ENCODE results near the gene C13orf42.

Gene C13orf42

GRCh38 chr13:51063909-51064308 lies 47.2 kb downstream of the C13orf42 start:
- no peak for DNase-seq

GRCh38 chr13:51058461-51059167 lies 52.5 kb downstream of the C13orf42 start:
- no peak for DNase-seq

GRCh38 chr13:51057906-51058305 lies 53.2 kb downstream of the C13orf42 start:
- no peak for DNase-seq

GRCh38 chr13:51057001-51057400 lies 54.1 kb downstream of the C13orf42 start:
- DNase-seq, result no peak

- DNase-seq, result no peak
Measured at GRCh38 chr13:51052581-51052980, 58.5 kb downstream of the C13orf42 start.

- DNase-seq, result no peak
Measured at GRCh38 chr13:51050021-51050830, 60.8 kb downstream of the C13orf42 start.

- DNase-seq, result no peak
Measured at GRCh38 chr13:51048616-51049015, 62.5 kb downstream of the C13orf42 start.

- DNase-seq, result no peak
Measured at GRCh38 chr13:51048166-51048461, 63.0 kb downstream of the C13orf42 start.

- no peak for DNase-seq
Measured at GRCh38 chr13:51047434-51048165, 63.5 kb downstream of the C13orf42 start.

GRCh38 chr13:51045451-51045850 lies 65.6 kb downstream of the C13orf42 start:
- no peak for DNase-seq

- no peak for DNase-seq
Measured at GRCh38 chr13:51044023-51044665, 66.9 kb downstream of the C13orf42 start.

GRCh38 chr13:51043310-51043709 lies 67.8 kb downstream of the C13orf42 start:
- DNase-seq, result no peak

- no peak for DNase-seq
Measured at GRCh38 chr13:51041710-51042109, 69.4 kb downstream of the C13orf42 start.

- no peak for DNase-seq
Measured at GRCh38 chr13:51041126-51041525, 69.9 kb downstream of the C13orf42 start.

- no peak for DNase-seq
Measured at GRCh38 chr13:51040431-51040830, 70.6 kb downstream of the C13orf42 start.

- no peak for DNase-seq
Measured at GRCh38 chr13:51036418-51036817, 74.7 kb downstream of the C13orf42 start.

- no peak for DNase-seq
Measured at GRCh38 chr13:51035978-51036377, 75.1 kb downstream of the C13orf42 start.

- DNase-seq, result no peak
Measured at GRCh38 chr13:51035469-51035868, 75.6 kb downstream of the C13orf42 start.

GRCh38 chr13:51034906-51035305 lies 76.2 kb downstream of the C13orf42 start:
- no peak for DNase-seq

- no peak for DNase-seq
Measured at GRCh38 chr13:51033421-51034185, 77.5 kb downstream of the C13orf42 start.

GRCh38 chr13:51032831-51033230 lies 78.2 kb downstream of the C13orf42 start:
- no peak for DNase-seq
